Stimulated activated CD8-positive, alpha-beta memory T cell treated with anti-CD3 and anti-CD28 coated beads, Interleukin-4, amount 100 ng/mL, for 4 hours (primary cell): ENCODE data around the gene TMEM37.

Experiments
- DNase-seq, 2 donors: peaks; one replicate each; pipeline ENCODE4 v3.0.0-alpha.2; 2020; ENCODE audit warnings: low read depth in 2 of 2, low spot score in 1 of 2

The TMEM37 gene

DNA sequence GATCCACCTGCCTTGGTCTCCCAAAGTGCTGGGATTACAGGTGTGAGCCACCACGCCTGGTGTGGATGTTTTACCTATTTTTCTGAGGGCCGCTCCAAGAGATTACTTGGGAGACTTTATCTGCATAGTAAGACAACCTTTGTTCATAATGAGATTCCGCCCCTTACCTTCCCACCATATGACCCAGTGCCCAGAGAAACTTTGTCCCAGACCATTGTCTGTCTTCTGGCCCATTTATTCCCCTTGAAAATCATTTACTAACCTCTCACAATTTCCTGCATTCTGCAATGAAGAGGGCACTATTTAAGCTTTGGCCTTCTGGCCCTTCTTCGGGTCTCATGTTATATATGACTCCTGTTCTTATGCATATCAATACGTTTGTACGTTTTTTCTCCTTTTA, 13.7 kb upstream of the TMEM37 start:
- DNase-seq, result no peak

DNA sequence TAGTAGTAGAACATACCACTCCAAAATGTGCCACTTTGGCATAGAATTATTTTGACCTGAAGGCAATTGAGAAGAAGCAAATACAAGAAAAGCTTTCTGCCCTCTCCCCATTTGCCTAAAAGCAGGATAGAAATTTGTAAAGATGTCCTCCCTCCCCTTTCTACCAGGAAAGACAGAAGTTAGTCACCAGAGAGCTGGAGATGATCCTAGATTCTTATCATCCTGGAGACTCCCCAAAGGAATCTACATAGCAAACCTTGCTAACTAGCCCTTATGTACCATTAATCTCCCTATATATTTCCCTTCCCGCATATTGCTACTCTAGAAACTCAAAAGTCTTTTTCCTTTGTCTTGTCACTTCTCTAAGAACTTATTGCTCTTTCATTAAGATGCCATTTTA, 12.6 kb upstream of the TMEM37 start:
- no peak for DNase-seq

DNA sequence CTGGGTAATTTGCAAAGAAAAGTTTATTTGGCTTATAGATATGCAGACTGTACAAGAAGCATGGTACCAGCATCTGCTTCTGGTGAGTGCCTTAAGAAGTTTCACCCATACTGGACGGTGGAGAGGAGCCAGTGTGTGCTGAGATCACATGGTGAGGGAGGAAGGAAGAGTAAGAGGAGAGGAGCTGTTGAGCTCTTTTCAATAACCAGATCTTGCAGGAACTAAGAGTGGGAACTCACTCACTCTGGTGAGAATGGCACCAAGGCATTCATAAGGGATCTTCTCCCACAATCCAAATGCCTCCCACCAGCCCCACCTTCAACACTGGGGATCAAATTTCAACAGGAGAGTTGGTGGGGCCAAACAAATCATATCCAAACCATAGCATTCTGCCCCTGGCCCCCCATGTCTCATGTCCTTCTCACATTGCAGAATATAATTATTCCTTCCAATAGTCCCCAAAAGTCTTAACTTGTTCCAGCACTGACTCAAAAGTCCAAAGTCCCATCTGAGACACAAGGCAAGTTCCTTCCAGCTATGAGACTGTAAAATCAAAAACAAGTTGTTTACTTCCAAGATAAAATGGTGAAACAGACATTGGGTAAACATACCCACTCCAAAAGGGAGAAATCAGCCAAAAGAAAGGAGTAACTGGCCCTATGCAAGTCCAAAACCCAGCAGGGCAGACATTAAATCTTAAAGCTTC, 11.7 kb upstream of the TMEM37 start:
- DNase-seq, result no peak

DNA sequence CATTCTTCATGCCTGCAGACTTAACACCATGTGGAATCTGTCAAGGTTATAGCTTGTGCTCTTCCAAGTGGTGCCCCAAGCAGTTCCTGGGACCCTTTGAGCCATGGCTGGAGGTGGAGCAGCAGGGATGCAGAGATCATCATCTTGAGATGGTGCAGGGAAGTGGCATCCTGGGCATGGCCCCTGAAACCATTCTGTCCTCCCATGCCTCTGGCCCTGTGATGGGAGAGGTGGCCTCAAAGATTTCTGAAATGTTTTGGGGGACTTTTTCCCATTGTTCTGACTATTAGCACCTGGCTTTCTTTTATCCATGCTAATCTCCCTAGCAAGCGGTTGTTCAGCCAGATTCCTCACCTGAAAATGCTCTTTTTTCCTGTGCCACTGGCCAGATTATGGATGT, 10.3 kb upstream of the TMEM37 start:
- no peak for DNase-seq

DNA sequence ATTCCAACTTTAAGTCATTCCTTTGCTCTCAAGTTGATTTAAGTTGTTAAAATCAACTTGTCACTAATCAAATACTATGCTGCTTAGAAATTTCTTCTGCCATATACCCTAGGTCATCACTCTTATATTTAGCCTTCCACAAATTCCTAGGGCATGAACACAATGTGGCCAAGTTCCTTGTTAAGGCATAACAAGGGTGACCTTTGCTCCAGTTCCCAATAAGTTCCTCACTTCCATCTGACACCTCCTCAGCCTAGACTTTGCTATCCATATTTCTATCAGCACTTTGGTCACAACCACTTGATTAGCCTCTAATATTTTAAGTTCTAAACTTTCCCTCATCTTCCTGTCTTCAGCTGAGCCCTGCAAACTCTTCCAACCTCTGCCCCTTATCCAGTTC, 9.9 kb upstream of the TMEM37 start:
- no peak for DNase-seq

DNA sequence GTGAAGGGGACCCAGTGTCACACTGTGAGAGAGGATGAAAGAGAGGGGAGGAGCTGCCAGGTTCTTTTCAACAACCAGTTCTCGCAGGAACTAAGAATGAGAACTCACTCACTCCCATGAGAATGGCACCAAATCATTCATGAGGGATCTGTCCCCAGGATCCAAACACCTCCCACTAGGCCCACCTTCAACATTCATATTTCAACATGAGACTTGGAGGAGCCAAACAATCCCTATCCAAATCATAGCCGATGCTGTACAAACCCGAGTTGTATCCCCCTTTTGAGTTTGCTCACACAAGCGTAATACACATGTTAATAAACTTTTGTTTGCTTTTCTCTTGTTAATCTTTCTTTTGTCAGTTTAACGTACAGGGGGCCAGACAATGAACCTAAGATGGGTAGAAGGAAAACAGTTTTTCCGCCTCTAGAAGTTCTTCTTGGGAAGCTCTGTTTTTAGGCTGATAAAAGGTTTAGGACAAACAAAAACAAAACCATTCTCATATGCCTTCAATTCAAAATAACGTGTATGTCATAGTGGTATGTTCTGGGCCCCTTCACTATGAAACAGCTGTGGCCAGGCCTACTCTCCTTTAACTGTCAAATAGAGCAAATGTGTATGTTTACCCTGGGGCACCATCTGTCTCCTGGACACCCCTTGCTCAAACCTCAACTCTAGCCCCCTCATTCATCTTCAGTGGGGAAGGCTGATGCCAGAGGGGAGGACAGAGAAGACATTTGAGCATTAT, 9.1 kb upstream of the TMEM37 start:
- DNase-seq, result no peak

DNA sequence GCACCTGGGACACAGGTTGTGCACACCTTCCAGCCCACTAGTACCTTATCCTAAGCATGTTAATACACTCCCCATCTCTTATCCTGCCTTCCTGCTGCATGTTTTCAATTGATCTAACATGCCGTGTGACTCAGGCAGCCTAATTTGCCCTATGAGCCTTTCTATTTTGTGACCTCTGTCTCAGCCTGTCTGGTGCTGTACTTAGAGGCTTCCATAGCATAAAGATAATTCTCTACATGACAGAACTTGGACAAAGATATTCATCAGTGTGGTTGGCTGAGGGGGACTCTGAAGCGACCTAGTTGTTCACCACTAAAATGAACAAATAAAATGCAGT, 8.6 kb upstream of the TMEM37 start:
- no peak for DNase-seq

DNA sequence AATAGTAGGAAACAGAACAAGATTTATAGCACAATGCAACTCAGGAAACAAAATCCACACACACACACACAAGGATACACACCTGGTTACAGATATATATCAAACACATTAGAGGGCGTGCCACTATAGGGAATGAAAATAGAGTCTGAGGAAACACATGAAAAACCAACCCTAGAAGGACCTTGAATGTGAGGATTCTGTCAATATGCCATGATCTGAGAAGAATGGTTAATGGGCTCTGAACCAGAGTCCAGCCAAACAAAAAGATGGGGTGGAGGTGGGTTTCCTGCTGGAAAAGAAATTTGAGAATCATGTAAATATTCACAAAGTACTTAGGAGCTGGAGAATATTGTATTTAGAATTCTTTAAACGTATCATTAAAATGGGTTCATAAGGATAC, 7.8 kb upstream of the TMEM37 start:
- DNase-seq, result no peak

DNA sequence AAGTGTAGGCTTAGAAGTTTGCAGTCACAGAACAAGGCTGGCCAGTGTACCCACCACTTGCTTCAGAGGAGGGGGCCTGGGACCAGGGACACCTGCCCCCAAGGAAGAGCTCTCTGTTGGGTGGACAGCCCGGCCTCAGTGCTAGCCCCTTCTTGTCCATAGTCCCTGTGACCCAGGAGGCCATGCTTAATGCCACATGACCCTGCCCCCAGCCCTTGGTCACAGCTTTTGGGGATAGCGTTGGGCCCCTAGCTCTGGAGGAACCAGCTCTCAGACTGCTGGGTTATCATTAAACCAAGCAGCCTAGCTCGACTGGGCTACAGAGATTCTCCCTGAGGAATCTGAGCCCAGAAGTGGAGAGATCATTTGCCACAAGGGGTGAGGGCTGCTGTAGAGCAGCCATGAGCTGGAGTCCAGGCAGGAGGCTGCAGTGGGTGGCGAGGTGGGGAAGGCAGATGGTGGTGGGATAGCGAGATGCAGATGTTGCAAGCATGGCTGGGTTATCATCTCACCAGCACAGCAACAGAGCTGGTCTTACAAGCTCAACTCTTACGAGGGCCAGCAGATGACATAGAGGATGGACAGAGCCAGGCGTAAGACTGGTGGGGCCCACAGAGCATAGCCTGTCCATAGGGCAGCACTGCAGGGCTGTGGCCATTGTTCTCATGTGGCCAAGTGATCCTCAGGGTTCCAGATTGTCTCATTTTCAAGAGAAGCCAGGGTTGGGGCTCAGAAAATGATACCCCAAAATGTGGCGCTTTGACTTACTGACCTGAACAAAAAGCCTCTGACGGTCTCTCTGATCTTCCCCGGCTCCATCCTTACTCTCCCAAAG, 7.2 kb upstream of the TMEM37 start:
- no peak for DNase-seq

DNA sequence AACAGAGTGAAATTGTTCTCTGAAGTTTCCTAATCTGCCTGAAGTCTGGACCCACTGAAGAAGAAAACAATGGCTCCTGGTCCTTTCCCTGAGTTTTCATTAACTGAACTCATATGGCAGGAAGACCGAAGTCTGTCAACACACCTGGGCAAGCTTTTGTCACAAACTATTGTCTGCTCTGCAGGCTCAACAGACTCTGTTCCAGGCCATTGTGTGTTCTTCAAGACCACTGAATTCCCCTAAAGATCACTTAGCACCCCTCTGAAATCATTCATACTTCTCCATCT, 6.6 kb upstream of the TMEM37 start:
- DNase-seq, result no peak

DNA sequence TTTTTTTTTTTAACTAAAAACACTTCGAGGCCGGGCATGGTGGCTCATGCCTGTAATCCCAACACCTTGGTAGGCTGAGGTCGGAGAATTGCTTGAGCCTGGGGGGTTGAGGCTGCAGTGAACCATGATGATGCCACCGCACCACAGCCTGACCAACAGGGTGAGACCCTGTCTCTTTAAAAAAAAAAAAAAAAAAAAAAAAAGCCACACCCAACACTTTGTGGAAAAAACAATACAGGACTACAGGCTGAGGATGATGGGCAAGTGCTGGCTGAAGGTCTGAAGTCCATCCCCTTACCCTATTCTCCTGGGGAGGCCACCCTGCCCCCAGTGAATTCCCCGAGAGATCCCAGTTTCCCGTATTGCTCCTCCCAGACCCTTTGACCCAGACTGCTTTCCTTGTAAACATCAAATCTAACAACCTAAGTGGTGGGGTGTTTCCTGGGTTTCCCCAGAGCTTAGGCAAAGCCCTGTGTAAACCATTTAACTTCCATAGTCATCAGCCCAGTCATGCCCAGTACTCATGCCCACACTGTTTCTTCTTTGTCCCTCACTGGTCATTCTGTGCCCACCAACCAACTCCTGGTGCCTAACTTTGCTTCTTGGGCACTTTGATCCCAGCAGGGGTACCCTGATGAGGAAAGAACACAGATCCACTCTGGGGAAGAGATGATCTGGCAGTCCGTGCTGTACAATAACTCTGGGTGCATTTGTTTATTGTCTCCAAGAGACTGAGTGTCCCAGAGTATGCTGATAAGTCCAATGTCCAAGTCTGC, 5.8 kb upstream of the TMEM37 start:
- no peak for DNase-seq

DNA sequence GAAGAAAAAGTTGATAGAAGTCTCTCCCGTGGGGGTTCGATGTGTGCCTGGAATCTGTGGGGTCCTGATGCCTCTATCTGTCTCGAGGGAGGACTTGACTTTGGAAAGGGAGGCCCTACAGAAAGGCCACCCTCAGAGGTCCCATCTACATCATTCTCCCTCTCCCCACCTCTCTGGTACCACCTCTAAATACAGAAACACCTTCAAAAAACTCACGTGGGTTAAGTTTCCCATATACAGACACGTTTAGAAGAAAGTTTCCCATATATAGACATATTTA, 5.3 kb upstream of the TMEM37 start:
- DNase-seq, result no peak

DNA sequence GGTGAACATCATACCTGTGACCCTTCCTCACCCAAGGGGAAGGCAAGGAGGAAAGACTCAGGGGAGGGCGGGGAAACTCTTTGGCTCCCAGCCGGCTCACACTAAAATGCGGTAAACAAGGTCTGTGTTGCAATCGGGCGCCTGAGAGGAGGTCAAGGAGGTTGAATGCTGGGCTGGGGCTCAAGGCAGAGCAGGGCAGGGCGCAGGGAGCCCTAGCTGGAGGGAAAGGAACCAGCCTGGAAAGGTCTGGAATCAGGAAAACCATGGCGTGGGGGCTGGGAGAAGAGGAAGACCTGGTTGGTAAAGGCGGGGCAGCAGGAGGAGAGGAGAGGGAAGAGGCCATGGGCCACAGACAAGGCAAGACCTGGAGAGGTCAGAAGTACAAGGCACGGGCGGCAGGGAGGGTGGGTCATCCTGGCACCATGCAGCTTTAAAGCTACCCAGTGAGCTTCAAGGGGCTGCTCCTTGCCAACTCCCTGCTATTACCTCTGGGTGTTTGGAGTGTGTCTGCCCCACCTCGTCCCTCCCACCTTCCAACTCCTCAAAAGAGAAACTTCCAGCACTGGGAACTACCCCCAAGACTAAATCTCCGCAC, 4.8 kb upstream of the TMEM37 start:
- no peak for DNase-seq

DNA sequence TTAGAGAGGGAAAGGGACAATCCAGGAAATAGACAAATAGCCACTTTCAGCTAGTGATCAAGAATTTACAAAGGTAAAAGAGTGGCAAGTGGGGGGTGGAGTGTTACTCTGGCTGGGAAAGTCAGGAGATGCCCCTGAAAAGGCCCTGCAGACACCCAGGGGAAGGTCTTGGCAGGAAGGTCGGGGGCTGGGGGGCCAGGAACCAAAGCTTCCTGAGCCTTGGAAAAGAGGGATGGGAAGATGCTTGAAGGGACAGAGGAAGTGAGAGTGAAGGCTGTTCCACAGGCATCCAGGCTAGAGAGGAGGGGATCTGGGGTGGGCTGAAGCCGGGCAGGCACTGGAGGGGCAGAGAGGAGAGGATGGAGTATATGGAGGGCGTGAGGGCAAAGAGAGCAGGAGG, 3.9 kb upstream of the TMEM37 start:
- no peak for DNase-seq

DNA sequence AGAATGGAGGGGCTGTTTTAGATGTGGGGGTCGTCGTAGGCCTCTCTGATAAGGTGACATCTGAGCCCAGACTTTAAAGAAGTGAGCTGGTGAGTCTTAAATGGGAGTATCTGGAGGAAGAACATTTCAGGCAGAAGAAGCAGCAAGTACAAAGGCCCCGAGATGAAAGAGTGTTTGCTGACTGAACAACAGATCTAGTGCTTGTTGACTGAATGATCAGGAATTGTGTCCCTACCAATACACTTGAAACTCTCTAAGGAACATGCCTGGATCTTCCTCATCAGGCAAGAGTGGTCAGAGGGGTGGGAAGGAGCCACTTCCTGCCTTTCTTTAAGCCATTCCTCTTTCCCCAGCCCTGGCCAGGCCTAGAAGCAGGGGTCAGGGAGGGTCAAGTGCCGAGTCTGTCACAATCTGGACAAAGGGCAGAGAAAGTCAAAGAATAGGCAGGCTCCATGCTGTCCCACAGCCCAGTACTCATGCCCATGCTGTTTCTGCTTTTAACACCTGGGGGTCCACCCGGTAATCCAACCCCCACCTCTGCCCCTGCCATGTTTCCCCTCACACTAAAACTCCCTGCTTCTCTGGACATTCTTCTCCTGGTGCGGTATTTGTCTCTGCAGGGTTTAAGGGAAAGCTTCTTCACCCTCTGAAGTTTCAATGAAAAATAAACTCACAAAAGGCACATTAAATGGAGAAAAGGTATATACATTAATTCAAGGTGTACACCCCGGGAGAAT, 3.0 kb upstream of the TMEM37 start:
- no peak for DNase-seq

DNA sequence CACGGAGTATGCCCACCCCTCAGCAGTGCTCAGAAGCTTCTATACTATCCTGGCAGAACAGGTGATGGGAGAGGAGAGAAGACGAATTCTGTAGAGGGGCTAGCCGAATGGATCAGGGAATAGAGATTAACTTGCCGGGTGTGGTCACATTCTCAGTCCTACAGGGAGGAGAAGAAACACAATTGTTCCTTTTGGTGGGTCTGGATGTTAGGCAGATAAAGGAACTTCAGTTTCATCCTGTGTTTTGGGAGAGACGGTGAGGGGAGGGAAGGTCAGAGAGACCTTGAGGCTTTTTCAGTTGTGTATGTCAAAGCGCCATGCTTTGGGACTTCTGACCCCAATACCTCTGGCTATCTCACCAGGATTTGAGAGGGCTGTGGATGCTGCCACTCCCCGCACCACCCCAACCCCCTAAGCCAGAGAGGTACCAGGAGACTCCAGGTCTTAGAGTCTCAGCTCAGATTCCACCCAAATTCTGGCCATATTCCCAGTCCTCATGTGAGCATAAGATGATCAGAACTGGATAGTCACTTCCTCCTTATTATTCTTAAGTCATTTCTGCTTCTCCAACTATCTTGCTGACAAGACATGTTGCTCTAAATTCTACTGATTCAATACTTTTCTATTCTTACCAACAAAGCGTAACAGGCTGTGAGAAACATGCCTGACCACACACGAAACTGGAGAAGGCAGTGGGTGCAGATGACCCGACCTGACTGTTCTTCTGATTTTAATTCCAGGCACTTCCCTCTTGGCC, 2.3 kb upstream of the TMEM37 start:
- DNase-seq, result no peak

DNA sequence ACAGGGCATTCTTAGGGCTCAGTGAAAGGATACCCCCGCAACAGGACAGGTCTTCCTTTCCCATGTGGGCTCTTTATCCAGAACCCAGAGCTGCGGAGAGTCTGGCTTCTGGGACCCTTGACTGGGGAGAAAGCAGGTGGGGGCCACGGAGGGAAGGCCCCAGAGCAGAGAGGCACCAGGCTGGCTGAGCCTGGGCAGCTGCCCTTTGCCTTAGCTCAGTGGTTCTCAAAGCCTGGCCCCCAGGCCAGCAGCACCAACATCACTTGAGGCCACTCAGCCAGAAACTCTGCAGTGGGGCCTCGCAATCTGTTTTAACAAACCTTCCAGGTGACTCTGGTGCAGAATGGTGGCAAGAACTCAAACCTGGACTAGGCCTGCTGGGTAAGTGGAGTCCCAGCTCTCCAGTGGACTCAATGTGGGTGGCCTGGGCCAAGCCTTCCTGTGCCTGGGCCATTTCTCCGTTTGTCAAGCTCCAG, 1.6 kb upstream of the TMEM37 start:
- no peak for DNase-seq

DNA sequence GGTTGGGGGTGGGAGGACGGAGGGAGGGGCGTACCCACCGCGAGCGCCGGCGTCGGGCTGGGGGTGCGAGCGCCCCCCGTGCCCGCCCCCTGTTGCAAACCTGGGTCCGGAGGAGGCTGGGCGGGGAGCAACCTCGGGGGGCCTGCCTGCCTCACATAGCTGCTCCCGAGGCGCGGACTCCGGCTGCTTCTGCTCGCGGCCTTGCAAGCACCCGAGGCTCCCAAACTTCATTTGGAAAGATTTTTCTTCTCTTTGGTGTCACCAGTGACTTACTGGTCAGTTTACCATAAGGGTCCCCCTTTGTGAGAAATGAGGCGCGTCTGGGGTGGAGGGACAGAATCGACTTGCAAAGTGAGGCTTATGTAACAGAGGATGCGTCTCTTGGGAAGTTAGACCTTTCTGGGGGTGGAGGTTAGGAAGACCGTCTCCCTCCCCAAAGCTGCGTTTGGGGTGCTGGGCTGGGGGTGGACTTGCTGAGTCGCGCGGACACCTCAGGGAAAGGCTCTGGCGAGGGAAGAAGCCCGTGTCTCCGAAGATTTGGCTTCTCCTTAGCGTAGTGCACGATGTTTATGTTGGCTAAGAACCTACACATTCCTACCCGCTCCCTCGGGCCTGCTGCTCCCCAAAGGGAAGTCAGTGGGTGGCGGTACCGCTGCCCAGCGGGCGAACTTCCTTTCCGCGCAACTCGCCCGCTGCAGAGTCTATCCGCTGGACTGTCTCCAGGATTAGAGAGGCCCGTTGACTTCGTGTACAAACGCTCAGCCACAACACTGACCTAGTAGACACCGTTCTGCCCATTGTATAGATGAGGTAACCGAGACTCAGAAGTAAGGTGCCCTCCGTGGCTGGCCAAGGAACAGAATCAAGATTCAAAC, 559 bp downstream of the TMEM37 start:
- no peak for DNase-seq
